ENCODE results near the gene PLEKHF1. TPM values are rescaled to one million over a fixed set of nuclear protein-coding genes. Genes with fewer than 3 reads are reported as not detected.
A peak's percentile ranks its signal among the peaks of the same experiment; 100 is the strongest.

PLEKHF1 gene
- total and polyA plus RNA-seq, 2 experiments from 2014 or later: 10.1 to 25.1 TPM

DNA sequence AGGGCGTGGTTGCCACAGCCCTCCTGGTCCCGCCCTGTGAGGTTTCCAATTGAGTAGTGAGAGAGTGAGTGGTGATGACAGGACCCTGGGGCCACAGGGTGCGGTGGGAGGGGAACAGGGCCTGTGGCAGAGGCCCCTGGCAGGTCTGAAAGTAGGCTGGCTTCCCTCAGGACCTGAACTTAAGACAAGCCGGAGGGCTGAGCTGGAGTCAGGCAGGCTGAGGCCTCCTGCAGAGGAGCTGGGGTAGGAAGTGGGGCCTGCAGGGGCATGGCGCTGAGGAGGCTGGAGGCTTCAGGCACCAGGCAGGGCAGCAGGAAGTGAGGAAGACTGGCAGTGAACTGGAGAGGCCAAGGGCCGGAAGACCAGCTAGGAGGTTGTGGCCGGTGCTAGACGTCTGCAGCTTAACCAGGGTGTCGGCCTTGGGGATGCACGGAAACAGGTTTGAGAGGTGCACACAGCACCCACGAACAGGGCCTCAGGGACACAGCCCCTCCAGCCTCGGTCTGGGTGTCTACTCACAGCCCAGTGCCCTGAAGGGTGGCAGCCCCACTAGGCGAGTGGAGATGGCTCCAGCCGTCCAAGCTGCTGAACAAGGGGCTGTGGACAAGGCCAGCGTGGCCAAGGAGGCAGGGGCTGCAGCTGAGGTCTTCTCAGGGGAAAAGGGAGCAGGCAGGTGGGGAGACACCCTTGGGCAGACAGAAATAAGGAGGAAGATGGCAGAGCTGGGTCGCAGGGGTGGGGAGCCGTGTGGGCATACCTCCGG, 41.4 kb upstream of the PLEKHF1 start:
- H3F3A ChIP-seq (replicated peaks; ENCODE audit: low read depth): no peaks in the 10 kb centered on the region
- DNase-seq (ENCODE audit: low spot score): no peak
- H3K4me1 Mint-ChIP-seq: peaks cover 8% of the 10 kb centered on the region
- H3K27me3 Mint-ChIP-seq (ENCODE audit: insufficient read depth, low read depth, poor library complexity): peaks cover 16% of the 10 kb centered on the region
- H3K27ac Mint-ChIP-seq: peak overlapping the region; percentile 31; the same call in 1 of the 2 replicates
- ATAC-seq: no peak
- H3K27ac ChIP-seq (ENCODE audit: low read depth): no peak overlapping the region
- no peaks in the 10 kb centered on the region for H3K9me2 ChIP-seq (ENCODE audit: insufficient read depth)
- no peaks in the 10 kb centered on the region for H3K79me2 ChIP-seq (replicated peaks; ENCODE audit: insufficient read depth)
- no peak overlapping the region for H3K4me2 ChIP-seq
- TF ChIP-seq, protein P1, sequence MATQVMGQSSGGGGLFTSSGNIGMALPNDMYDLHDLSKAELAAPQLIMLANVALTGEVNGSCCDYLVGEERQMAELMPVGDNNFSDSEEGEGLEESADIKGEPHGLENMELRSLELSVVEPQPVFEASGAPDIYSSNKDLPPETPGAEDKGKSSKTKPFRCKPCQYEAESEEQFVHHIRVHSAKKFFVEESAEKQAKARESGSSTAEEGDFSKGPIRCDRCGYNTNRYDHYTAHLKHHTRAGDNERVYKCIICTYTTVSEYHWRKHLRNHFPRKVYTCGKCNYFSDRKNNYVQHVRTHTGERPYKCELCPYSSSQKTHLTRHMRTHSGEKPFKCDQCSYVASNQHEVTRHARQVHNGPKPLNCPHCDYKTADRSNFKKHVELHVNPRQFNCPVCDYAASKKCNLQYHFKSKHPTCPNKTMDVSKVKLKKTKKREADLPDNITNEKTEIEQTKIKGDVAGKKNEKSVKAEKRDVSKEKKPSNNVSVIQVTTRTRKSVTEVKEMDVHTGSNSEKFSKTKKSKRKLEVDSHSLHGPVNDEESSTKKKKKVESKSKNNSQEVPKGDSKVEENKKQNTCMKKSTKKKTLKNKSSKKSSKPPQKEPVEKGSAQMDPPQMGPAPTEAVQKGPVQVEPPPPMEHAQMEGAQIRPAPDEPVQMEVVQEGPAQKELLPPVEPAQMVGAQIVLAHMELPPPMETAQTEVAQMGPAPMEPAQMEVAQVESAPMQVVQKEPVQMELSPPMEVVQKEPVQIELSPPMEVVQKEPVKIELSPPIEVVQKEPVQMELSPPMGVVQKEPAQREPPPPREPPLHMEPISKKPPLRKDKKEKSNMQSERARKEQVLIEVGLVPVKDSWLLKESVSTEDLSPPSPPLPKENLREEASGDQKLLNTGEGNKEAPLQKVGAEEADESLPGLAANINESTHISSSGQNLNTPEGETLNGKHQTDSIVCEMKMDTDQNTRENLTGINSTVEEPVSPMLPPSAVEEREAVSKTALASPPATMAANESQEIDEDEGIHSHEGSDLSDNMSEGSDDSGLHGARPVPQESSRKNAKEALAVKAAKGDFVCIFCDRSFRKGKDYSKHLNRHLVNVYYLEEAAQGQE (IDR thresholded peaks at IDR 0.05; ENCODE audit: unreplicated experiment): no peak
- TF ChIP-seq EZH2phosphoT487 (IDR thresholded peaks at IDR 0.05; ENCODE audit: unreplicated experiment) (no peak), POLR2AphosphoS5 (IDR thresholded peaks at IDR 0.05; ENCODE audit: low read depth) (no peak), NANOG (IDR thresholded peaks at IDR 0.05; ENCODE audit: borderline replicate concordance) (no peak), CREB1 (CRISPR knock-in tag; IDR thresholded peaks at IDR 0.05; ENCODE audit: low read depth) (no peak), JUNB (IDR thresholded peaks at IDR 0.05; ENCODE audit: unreplicated experiment) (no peak), STAT1 (IDR thresholded peaks at IDR 0.05; ENCODE audit: unreplicated experiment) (no peak), EZH2 (IDR thresholded peaks at IDR 0.05; ENCODE audit: low read depth, unreplicated experiment) (no peak), ZNF114 (CRISPR knock-in tag; IDR thresholded peaks at IDR 0.05) (no peak), ZNF331 (CRISPR knock-in tag; IDR thresholded peaks at IDR 0.05; ENCODE audit: low read depth) (no peak)
- TF ChIP-seq, protein P2, sequence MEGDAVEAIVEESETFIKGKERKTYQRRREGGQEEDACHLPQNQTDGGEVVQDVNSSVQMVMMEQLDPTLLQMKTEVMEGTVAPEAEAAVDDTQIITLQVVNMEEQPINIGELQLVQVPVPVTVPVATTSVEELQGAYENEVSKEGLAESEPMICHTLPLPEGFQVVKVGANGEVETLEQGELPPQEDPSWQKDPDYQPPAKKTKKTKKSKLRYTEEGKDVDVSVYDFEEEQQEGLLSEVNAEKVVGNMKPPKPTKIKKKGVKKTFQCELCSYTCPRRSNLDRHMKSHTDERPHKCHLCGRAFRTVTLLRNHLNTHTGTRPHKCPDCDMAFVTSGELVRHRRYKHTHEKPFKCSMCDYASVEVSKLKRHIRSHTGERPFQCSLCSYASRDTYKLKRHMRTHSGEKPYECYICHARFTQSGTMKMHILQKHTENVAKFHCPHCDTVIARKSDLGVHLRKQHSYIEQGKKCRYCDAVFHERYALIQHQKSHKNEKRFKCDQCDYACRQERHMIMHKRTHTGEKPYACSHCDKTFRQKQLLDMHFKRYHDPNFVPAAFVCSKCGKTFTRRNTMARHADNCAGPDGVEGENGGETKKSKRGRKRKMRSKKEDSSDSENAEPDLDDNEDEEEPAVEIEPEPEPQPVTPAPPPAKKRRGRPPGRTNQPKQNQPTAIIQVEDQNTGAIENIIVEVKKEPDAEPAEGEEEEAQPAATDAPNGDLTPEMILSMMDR (conservative IDR thresholded peaks at IDR 0.05; ENCODE audit: low read depth in 2 of 2): no peak
- TF ChIP-seq, protein P3, sequence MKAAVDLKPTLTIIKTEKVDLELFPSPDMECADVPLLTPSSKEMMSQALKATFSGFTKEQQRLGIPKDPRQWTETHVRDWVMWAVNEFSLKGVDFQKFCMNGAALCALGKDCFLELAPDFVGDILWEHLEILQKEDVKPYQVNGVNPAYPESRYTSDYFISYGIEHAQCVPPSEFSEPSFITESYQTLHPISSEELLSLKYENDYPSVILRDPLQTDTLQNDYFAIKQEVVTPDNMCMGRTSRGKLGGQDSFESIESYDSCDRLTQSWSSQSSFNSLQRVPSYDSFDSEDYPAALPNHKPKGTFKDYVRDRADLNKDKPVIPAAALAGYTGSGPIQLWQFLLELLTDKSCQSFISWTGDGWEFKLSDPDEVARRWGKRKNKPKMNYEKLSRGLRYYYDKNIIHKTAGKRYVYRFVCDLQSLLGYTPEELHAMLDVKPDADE (IDR thresholded peaks at IDR 0.05): no peak
- TF ChIP-seq, protein P4, sequence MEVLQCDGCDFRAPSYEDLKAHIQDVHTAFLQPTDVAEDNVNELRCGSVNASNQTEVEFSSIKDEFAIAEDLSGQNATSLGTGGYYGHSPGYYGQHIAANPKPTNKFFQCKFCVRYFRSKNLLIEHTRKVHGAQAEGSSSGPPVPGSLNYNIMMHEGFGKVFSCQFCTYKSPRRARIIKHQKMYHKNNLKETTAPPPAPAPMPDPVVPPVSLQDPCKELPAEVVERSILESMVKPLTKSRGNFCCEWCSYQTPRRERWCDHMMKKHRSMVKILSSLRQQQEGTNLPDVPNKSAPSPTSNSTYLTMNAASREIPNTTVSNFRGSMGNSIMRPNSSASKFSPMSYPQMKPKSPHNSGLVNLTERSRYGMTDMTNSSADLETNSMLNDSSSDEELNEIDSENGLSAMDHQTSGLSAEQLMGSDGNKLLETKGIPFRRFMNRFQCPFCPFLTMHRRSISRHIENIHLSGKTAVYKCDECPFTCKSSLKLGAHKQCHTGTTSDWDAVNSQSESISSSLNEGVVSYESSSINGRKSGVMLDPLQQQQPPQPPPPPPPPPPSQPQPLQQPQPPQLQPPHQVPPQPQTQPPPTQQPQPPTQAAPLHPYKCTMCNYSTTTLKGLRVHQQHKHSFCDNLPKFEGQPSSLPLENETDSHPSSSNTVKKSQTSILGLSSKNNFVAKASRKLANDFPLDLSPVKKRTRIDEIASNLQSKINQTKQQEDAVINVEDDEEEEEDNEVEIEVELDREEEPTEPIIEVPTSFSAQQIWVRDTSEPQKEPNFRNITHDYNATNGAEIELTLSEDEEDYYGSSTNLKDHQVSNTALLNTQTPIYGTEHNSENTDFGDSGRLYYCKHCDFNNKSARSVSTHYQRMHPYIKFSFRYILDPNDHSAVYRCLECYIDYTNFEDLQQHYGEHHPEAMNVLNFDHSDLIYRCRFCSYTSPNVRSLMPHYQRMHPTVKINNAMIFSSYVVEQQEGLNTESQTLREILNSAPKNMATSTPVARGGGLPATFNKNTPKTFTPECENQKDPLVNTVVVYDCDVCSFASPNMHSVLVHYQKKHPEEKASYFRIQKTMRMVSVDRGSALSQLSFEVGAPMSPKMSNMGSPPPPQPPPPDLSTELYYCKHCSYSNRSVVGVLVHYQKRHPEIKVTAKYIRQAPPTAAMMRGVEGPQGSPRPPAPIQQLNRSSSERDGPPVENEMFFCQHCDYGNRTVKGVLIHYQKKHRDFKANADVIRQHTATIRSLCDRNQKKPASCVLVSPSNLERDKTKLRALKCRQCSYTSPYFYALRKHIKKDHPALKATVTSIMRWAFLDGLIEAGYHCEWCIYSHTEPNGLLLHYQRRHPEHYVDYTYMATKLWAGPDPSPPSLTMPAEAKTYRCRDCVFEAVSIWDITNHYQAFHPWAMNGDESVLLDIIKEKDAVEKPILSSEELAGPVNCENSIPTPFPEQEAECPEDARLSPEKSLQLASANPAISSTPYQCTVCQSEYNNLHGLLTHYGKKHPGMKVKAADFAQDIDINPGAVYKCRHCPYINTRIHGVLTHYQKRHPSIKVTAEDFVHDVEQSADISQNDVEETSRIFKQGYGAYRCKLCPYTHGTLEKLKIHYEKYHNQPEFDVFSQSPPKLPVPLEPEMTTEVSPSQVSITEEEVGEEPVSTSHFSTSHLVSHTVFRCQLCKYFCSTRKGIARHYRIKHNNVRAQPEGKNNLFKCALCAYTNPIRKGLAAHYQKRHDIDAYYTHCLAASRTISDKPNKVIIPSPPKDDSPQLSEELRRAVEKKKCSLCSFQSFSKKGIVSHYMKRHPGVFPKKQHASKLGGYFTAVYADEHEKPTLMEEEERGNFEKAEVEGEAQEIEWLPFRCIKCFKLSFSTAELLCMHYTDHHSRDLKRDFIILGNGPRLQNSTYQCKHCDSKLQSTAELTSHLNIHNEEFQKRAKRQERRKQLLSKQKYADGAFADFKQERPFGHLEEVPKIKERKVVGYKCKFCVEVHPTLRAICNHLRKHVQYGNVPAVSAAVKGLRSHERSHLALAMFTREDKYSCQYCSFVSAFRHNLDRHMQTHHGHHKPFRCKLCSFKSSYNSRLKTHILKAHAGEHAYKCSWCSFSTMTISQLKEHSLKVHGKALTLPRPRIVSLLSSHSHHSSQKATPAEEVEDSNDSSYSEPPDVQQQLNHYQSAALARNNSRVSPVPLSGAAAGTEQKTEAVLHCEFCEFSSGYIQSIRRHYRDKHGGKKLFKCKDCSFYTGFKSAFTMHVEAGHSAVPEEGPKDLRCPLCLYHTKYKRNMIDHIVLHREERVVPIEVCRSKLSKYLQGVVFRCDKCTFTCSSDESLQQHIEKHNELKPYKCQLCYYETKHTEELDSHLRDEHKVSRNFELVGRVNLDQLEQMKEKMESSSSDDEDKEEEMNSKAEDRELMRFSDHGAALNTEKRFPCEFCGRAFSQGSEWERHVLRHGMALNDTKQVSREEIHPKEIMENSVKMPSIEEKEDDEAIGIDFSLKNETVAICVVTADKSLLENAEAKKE (CRISPR knock-in tag; IDR thresholded peaks at IDR 0.05): no peak
- H3K27me3 ChIP-seq (ENCODE audit: insufficient read depth): no peaks in the 10 kb centered on the region
- no peaks in the 10 kb centered on the region for H4K20me1 ChIP-seq (replicated peaks; ENCODE audit: insufficient read depth)
- no peak overlapping the region for H3K4me3 ChIP-seq
- H3K4me1 ChIP-seq (ENCODE audit: insufficient read depth): peaks cover 10% of the 10 kb centered on the region
- H3K36me3 ChIP-seq (ENCODE audit: insufficient read depth): no peaks in the 10 kb centered on the region
- H3K9me3 Mint-ChIP-seq: no peaks in the 10 kb centered on the region; the same call in 2 of the 3 replicates
- H3K36me3 Mint-ChIP-seq (ENCODE audit: low read depth): no peaks in the 10 kb centered on the region
- H3K4me3 Mint-ChIP-seq: no peak overlapping the region
- no peak overlapping the region for H2AFZ ChIP-seq

Measured in GM23338 (cell line).